Measurements from ENCODE around the gene KCNAB1. TPM values are rescaled to one million over a fixed set of nuclear protein-coding genes. Genes with fewer than 3 reads are reported as not detected.

KCNAB1 gene
- total RNA-seq, 1 experiment from 2014 or later = not detected

GRCh38 chr3:156290924-156291271 is 170.5 kb downstream of the KCNAB1 start (continued):
- no peak for TF ChIP-seq ZBTB33 (IDR thresholded peaks at IDR 0.05; ENCODE audit: extremely low read depth, insufficient replicate concordance, low read length)

GRCh38 chr3:156291272-156292123 is 171.1 kb downstream of the KCNAB1 start:
- no peaks in the 10 kb centered on the region for H3K9me2 ChIP-seq (ENCODE audit: insufficient read depth)
- H4K20me1 ChIP-seq (ENCODE audit: insufficient read depth) = no peaks in the 10 kb centered on the region
- intact Hi-C loops (cut with micrococcal nuclease) = no loop called here
- no peaks in the 10 kb centered on the region for H3K27me3 ChIP-seq (ENCODE audit: insufficient read depth, low read length)
- TF ChIP-seq POLR2A (IDR thresholded peaks at IDR 0.05; ENCODE audit: borderline replicate concordance, extremely low read depth, insufficient read depth, insufficient read length) = no peak
- no peak for TF ChIP-seq ZNF274 (IDR thresholded peaks at IDR 0.05; ENCODE audit: low read depth, low read length)
- TF ChIP-seq ZFX (IDR thresholded peaks at IDR 0.05) = no peak
- TF ChIP-seq JUND (IDR thresholded peaks at IDR 0.05) = no peak
- no peak for TF ChIP-seq FOSL1 (IDR thresholded peaks at IDR 0.05; ENCODE audit: low read depth)
- no peaks in the 10 kb centered on the region for H3K79me2 ChIP-seq (ENCODE audit: insufficient read depth, low read length)
- DNase-seq (ENCODE audit: low read depth, low spot score) = no peak
- H2AFZ ChIP-seq (ENCODE audit: low read depth, low read length, poor library complexity, severe bottlenecking) = no peak overlapping the region
- no peaks in the 10 kb centered on the region for H3K4me1 ChIP-seq (ENCODE audit: control insufficient read depth in 1 of 2, insufficient read depth in 2 of 2, low read length in 2 of 2)
- RAD21 ChIA-PET (ENCODE audit: low non-redundant PET in 1 of 2, low total read pairs in 2 of 2, uncharacterized antibody in 2 of 2, unreplicated experiment in 2 of 2) = no interaction called here
- CTCF ChIA-PET = no interaction called here
- H3K4me2 ChIP-seq (ENCODE audit: low read length) = no peak overlapping the region
- ATAC-seq = no peak
- no peak overlapping the region for H3K4me3 ChIP-seq (replicated peaks in 1 of 2; ENCODE audit: low read depth in 1 of 2, low read length in 2 of 2)
- no peaks in the 10 kb centered on the region for H3K36me3 ChIP-seq (ENCODE audit: control insufficient read depth in 1 of 2, insufficient read depth in 2 of 2, low read length in 2 of 2)
- H3K9me3 ChIP-seq (ENCODE audit: control insufficient read depth in 1 of 2, insufficient read depth in 1 of 2, low read depth in 1 of 2, low read length in 2 of 2) = no peaks in the 10 kb centered on the region
- H3K9ac ChIP-seq (ENCODE audit: low read length) = no peak overlapping the region
- BruUV-seq (replicated peaks) = no TSS peak
- POLR2A ChIA-PET = no interaction called here
- H3K27ac ChIP-seq (ENCODE audit: low read depth, low read length) = no peak overlapping the region

Measured in HCT116 (cell line).